ENCODE measurements around the gene SMIM33. TPM values are rescaled to one million over a fixed set of nuclear protein-coding genes. Genes with fewer than 3 reads are reported as not detected.
"Not testable (repeated sequence)": the region's sequence is repeated elsewhere in the genome, so short reads cannot be mapped to it uniquely, and the experiment has no call there.

The SMIM33 gene
- total RNA-seq: not detected

DNA sequence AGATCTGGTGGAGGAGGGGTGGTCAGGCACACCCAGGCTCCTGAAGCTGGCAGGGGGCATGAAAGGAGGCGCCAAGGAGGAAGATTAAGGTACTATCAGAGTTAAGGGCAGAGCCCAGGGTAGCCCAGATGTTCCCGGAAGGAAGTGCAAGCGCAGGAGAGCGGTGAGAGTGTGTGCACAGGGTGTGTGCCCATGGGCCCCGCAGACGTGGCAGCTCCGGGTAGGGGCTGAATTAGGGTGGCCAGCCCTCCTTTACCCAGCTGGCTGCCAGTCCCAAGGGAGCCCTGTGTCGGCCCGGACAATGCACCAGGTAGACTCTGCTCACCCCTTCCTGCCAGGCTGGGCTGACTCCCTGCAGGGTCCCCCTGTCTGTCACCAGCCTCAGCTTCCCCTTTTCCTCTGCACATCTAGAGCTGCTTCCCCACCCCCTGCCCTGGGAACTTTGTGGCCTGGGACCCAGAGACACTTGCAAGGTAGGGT lies at the start of gene SMIM33:
Gene SMIM33, plus strand, starts transcription at position 184 of the 480 bp plus-strand sequence. Its CDS starts 118 bp downstream, at position 302.
- no peak for DNase-seq

DNA sequence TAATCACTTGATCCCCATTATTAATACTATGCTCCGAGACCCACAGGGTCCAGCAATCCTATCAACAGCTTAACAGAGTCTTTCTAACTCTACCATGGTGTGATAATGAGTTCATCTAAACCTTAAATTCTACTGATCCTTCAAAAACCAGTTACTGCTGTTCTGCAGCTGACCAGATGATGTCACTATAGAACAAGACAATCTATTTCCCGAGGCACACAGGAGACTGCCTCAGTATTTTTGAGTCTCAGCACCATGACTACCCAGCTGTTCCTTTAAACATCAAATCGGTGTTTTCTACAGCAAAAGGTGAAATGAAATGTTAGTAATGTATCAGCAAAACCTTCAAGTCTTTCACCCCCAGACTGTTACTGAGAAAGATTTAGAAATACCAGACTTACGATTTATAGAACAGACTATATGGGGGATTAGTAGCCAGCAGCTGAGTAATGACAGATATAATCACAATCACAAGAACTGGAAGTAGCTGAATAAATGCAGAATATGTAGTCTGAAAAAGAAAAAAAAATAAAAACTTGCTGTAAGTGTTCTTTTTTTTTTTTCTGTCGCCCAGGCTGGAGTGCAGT lies 48.4 kb upstream of the SMIM33 start:
- DNase-seq: peak; percentile 5

DNA sequence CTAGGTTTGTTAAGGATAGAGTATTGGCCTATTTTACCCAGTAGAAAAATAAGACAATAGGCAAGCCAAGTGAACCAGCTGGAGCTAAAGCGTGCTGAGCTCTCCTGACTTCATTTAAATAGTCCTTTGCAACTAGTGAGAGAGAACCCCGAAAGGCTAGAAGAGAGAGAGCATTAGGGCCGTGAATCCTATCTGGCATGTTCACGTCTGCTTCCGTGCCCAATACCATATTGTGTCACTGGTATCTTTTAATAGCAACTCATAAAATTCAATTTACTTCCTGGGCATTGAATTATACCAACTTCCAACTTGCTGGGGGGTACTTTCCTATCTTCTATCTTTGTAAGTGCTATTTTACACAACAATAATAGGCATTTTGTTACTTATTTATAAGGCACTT lies 45.3 kb upstream of the SMIM33 start:
- DNase-seq: no peak

DNA sequence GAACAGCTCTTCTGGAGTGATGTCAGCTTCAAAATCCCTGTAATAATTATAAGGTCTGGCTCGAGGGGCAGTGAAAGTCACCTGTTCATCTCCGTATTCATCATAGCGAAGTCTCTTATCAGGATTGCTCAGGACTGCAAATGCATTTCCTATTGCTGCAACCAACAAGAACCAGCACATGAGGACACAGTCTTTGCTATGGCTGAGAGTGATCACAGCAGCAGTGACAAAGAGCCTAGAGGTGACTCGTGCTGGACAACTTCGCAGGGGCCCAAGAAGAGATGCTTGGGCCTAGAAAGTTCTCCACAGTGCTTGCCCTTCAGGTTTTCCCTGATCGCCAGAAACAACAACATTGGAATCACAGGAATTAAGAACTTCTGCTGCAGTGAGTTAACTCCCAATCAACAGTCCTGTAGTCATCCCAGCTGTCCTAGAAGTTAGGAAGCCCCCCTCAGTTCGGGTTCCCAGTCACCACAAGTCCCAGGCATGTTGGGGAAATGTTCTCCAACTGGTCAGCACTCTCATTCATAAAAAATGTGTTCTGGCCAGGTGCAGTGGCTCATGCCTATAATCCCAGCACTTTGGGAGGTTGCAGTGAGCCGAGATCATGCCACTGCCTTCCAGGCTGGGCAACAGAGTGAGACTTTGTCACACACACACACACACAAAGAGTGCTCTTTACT lies 44.5 kb upstream of the SMIM33 start:
- DNase-seq: no peak

DNA sequence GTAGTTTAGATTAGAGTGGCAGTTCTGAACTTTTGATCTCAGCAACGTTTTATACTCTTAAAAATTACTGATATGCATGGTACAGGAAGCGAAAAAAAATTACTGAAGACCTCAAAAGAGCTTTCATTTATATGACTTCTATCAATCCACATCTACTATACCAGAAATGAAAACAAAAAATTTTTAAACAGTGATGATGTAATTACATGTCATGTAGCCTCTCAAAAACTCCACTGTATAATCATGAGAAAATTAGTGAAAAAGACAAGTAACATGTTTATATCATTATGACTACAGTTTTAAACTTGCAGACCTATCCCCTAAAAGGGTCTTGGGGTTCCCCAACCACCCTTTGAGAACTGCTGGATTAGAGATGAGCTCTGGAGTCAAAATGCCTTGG lies 40.8 kb upstream of the SMIM33 start:
- DNase-seq: no peak

DNA sequence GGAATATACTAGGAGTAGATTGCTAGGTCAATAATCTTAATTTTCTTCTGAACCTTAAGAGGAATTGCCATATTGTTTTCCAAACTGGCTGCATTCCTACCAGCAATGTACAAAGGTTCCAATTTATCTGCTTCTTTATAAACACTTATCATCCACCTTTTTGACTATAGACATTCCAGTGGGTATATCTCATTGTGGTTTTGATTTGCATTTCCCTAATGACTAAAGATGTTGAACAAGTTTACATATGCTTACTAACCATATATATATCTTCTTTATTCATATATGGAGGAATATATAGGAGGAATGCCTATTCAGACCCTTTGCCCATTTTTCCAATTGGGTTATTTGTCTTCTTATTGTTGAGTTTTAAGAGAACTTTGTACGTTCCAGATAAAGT lies 39.1 kb upstream of the SMIM33 start:
- no peak for DNase-seq

DNA sequence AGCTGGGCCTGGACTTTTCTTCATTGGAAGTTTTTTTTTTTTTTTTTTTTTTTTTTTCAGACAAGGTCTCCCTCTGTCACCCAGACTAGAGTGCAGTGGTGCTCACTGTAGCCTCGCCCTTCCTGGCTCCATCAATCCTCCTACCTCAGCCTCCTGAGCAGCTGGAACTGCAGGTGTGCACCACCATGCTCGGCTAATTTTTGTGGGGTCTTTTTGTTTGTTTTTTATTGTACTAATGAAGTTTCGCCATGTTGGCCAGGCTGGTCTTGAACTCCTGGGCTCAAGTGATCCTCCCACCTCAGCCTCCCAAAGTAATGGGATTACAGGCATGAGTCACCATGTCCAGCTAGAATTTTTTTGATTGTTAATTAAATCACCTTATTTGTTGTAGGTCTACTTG lies 35.1 kb upstream of the SMIM33 start:
- DNase-seq: no peak

DNA sequence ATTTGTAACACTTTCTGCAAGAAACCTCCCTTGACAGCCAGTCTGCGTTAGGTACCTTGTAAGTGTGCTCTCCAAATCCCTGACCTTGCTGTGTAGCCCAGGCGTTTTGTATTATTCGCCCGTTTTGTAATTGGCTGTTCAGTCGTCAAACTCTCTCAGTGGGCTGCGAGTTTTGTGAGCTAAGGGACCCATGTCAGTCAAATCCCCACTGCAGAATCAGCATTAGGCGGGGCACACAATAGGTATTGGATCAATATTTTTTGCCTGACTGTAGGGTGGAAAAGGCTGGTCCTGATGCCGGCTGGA lies 32.1 kb upstream of the SMIM33 start:
- DNase-seq: no peak

DNA sequence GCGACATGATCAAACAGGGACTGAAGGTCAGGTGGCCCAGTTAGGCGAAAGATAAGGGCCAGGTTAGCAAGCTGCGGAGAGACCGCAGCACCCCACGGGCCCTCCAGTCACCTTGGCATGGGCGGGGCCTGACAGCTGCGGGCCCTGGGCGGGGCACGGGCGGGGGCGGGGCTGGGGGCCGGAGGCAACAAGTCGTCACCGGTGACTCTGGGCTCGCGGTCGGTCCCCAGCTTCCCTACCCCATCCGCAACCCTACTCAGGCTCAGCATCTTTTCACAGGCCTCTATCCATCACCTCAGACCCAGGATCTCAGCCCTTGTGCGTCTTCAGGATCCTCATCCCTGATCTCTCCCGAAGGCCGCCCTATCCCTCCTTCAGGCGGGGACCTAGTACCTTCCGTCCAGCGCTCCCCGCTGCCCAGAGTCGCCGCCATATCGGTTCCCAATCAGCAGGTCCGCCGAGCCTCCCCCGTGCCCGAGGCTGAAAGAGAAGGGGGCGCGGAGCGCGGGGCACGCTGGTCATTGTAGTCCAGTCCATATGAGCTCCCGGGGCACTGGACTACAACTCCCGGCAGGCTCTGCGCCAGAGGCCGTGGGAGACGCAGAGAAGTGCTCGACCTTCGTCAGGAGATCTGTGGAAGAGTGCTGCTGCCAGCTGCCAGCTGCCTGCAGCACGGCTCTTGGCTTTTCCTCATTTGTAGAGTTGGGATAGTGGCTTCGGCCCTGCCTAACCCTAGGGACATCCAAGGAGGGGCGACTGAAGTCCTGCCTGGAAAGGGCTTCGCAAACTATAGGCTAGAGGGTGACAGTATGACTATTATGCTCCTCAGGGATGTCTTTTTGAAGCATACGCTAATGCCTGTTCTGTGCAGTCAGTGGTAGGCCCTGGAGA lies 31.5 kb upstream of the SMIM33 start, which contains the start of gene DNAJC18:
Gene DNAJC18, minus strand, starts transcription at position 513 of the 891 bp plus-strand sequence. Its CDS starts 80 bp downstream, at position 433.
- DNase-seq: peak; percentile 94

DNA sequence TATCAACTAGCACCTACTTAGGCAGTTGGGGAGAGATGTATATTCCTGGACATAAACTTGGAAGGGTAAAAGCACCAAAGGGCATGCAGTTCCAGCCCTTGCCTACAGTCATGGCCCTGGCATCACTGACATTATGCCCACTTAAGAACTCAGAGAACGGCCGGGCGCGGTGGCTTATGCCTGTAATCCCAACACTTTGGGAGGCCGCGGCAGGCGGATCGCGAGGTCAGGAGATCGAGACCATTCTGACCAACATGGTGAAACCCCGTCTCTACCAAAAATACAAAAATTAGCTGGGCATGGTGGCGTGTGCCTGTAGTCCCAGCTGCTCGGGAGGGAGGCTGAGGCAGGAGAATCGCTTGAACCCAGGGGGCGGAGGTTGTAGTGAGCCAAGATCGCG lies 30.4 kb upstream of the SMIM33 start:
- not testable (repeated sequence) for DNase-seq

DNA sequence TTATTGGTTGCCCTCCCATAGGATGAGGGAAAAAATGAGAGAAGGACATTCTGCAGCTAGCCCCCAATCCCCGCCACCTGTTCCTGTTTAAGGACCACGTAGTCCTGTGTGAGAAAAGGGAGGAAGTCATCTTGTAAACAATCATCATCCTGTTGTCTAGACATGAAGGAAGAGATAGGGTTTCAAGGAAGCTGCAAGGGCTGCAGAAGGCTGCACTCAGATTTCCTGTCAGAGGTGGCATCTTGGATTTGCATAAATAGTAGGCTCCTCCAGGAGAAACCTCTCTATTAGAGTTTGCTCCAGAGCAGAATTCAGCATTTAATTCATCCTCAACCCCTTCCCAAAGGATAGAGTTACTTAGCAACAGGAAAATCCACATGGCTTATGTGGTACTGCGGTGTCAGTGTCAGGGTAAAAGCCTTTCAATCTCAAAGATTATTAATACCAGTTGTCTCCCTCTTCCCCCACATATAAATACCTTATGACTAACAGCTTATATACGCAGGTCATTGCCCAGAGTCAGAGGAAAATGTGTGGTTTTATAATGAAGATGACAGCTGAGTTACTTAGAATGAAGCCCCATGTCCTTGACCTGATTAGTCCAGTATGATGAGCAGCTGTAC lies 26.9 kb upstream of the SMIM33 start:
- no peak for DNase-seq

DNA sequence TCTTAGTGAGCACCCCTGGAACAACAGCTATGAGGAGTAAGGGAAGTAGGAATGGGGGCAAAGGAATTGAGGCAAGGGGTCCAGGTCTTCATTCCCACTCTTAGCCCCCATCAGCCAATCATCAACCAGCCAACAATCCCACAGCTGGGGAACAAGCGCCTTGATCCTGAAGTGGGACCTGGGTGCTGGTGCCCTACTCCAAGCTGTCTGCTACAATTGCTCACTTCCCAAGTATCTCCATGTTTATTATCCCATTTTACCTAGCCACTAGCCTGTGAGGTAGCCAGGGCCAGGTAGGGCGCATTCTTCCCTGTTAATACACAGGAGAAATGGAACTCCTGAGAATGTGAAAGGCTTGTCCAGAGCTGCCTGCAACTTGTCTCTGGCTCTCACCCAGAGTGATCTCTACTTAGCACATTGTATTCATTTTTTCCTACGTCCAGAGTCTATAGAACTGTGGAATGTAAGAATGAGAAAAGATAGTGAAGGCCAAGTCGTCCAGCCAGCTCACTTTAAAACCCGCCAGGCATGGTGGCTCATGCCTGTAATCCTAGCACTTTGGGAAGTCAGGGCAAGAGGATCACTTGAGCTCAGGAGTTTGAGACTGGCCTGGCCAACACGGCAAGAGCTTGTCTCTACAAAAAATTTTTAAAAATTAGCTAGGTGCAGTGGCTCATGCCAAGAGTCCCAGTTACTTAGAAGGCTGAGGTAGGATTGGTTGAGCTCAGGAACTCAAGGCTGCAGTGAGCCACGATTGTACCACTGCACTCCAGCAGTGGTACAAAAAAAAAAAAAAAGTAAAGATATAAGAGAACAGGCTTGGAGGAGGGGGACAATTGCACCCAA lies 25.3 kb upstream of the SMIM33 start:
- DNase-seq: no peak

DNA sequence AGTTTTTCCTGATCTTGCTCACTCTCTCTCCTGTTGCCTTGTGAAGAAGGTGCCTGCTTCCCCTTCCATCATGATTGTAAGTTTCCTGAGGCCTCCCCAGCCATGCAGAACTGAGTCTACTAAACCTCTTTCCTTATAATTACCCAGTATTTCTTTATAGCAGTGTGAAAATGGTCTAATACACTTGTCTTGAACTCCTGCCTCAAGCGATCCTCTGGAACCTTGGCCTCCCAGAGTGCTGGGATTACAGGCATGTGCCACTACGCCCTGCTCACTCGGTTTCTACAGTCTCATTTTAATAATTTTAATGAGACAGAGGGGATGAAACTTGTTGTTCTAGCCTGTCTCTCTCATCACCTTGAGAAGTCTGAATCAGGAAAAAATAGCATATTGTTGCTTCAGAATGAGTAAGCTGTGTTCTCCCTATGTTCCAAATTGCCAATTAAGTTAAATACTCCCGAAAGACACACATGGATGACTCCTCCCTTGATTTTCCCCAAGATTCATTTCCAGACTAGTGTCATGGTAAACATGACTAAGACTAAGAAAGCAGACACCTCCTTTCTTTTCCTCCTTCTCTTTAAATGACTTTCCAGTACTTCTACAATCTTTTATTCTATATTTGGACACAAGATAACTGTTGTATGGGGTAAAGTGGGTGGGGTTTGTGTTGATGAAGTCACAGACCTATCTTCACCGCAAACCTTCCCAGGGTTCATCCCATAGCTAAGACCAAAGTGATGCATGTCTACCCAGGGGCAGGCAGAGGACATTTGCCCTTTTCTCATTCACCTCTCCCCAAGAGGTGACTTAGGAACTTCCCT lies 23.6 kb upstream of the SMIM33 start:
- DNase-seq: no peak

DNA sequence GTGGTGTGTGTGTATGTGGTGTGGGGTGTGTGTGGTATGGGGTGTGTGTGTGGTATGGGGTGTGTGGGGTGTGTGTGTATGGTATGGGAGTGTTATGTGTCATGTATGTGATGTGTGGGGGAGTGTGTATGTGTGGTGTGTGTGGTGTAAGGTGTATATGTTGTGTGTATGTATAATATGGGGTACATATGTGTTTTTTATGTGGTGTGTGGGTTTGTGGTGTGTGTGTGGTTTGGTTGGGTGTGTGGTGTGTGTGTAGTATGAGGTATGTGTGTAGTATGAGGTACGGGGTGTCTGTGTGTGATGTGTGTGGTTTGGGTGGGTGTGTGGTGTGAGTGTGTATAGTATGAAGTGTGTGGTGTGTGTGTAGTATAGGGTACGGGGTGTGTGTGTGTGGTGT lies 19.6 kb upstream of the SMIM33 start:
- DNase-seq: no peak

DNA sequence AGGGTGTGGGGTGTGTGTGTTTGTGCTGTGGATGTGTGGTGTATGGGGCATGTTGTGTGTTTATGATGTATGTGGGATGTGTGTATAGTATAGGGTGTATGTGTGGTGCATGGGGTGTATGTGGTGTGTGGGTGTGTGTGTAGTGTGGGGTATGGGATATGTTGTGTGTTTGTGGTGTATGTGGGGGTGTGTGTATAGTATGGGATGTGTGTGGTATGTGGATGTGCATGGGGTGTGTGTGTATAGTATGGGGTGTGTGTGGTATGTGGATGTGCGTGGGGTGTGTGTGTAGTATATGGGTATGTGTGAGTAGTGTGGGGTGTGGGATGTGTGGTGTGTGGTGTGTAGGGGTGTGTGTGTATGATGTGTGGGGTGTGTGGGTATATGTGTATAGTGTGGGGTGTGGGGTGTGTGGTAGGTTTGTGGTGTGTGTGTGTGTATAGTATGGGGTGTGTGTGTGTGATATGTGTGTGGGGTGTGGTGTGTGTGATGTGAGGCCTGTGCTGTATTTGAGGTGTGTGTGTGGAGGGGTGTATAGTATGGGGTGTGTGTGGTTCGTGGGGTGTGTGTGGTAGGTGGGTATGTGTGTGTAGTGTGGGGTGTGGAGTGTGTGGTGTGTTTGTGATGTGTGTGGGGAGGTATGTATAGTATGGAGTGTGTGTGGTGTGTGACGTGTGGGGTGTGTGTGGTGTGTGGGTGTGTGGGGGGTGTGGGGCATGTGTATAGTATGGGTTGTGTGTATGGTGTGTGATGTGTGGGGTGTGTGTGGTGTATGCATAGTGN lies 18.7 kb upstream of the SMIM33 start:
- no peak for DNase-seq

DNA sequence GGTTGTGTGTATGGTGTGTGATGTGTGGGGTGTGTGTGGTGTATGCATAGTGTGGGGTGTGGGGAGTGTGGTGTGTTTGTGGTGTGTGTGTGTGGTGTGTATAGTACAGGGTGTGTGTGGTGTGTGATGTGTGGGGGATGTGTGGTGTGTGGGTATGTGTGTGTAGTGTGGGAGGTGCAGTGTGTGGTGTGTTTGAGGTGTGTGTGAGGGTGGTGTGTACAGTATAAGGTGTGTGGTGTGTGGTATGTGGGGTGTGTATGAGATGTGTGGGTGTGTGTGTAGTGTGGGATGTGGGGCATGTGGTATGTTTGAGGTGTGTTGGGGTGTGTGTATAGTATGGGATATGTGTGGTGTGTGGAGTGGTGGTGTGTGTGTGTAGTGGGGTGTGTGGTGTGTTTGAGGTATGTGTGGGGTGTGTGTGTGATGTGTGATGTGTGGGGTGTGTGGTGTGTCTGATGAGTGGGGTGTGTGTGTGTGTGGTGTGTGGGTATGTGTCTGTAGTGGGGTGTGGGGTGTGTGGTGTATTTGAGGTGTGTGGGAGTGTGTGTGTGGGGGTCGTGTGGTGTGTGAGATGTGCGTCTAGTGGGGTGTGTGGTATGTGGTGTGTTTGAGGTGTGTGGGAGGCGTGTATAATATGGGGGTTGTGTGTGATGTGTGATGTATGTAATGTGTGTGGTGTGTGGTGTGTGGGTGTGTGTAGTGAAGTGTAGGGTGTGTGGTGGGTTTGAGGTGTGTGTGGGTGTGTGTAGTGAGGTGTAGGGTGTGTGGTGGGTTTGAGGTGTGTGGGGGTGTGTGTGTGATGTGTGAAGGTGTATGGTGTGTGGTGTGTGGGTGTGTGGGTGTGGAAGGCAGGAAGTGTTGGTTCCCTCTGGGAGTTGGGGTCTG lies 16.9 kb upstream of the SMIM33 start:
- no peak for DNase-seq

DNA sequence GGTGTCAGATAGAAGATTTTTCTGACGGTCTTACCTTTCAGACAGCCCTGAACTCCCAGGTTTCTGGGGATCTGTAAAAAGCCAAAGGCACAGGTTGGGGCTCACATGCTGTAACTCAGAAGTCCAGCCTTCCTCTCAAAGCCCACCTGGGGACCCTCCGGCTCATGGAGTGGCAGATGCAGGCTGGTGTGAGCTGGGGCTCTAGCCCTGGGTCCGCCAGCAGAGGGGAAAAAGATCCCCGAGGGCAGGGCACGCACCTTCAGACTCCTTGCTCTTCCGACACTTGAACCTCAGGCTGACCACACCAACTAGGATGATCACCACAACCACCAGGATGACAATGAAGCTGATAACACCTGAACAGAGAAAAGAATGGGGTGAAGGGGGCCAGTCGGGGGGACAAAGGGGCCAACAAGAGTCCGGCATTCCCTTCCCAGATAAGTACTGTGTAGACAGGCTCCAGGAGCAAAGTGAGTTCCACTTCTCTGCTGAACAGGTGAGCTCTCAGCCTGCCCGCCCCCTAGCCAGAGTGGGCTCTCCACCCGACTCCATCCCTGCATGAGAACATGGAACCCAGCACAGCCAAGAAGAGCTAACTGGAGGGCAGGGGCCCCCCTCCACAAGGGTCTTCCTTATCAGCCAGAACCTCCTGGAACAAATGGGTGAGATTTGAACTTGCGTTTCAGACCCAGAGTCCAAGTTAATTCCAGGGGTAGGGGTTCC lies 16.1 kb upstream of the SMIM33 start:
- DNase-seq: no peak

DNA sequence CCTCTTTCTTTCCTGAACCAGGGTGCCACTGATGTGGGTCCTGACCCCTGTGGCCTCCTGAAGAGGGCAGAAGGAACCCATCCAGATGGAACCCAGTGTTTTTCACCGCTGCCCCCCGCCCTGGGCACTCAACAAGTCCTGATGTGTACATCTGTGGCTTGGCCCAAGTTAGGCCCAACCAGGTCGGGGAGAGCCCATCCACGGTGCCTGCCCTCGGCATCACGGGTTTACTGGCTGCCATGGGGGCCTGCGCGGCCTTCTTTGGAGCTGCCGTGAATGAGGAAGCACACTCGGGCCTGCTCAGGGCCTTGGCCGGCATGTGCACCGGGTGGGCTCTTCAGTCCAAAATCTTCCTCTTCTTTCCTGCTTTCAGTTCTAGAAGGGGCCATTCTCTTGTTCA lies 14.0 kb upstream of the SMIM33 start:
- no peak for DNase-seq

Data from occipital lobe (tissue), 2 donors.